ENCODE data around the gene USP32. TPM values are rescaled to one million over a fixed set of nuclear protein-coding genes. Genes with fewer than 3 reads are reported as not detected.
"Not testable (repeated sequence)": the region's sequence is repeated elsewhere in the genome, so short reads cannot be mapped to it uniquely, and the experiment has no call there.

The USP32 gene
- total RNA-seq, 1 donor from 2014 or later = 22.8 TPM

- Histone ChIP-seq H3K4me3 (no peak overlapping the region), H3K4me1 (no peaks in the 10 kb centered on the region), H3K27ac (replicated peaks) (no peak overlapping the region), H3K9me3 (replicated peaks) (no peaks in the 10 kb centered on the region), H3K36me3 (peaks cover 19% of the 10 kb centered on the region), H3K27me3 (ENCODE audit: low read depth) (no peaks in the 10 kb centered on the region)
- intact Hi-C loops (cut with micrococcal nuclease) = no loop called here
- no peak for DNase-seq
- TF ChIP-seq, protein P1, sequence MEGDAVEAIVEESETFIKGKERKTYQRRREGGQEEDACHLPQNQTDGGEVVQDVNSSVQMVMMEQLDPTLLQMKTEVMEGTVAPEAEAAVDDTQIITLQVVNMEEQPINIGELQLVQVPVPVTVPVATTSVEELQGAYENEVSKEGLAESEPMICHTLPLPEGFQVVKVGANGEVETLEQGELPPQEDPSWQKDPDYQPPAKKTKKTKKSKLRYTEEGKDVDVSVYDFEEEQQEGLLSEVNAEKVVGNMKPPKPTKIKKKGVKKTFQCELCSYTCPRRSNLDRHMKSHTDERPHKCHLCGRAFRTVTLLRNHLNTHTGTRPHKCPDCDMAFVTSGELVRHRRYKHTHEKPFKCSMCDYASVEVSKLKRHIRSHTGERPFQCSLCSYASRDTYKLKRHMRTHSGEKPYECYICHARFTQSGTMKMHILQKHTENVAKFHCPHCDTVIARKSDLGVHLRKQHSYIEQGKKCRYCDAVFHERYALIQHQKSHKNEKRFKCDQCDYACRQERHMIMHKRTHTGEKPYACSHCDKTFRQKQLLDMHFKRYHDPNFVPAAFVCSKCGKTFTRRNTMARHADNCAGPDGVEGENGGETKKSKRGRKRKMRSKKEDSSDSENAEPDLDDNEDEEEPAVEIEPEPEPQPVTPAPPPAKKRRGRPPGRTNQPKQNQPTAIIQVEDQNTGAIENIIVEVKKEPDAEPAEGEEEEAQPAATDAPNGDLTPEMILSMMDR (IDR thresholded peaks at IDR 0.05; ENCODE audit: borderline replicate concordance) = no peak
These were observed 161.6 kb downstream of the USP32 start for GRCh38 chr17:60230358-60230757.

DNA sequence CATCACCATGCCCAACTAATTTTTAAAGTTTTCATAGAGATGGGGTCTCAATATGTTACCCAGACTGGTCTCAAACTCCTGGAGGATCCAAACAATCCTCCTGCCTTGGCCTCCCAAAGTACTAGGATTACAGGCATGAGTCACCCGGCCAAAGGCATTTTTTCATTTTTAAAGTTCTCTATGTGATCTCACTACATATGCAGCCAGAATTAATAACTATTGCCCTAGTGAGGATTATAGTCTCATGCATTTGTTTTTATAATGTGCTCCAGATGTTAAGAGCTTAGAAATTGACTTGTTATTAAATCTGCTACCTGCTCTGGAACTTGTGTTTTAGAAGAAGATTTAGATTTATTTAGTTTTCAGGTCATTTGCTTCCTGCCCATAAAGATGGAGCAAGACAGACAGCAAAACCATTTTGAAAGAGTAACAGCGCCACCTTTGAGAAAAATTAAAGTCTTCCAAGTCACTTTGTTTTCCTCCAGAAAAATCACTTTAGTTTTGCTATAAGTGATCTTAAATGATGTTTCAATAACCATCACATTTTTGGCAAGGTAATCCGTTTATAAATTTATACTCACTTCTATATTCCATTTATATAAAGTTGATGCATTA is 162.6 kb downstream of the USP32 start:
- H3K4me3 ChIP-seq = no peak overlapping the region
- H3K27me3 ChIP-seq (ENCODE audit: low read depth) = no peaks in the 10 kb centered on the region
- H3K27ac ChIP-seq (replicated peaks) = no peak overlapping the region
- H3K36me3 ChIP-seq = peaks cover 23% of the 10 kb centered on the region
- TF ChIP-seq, protein P1 (IDR thresholded peaks at IDR 0.05; ENCODE audit: borderline replicate concordance) = no peak
- no peak for DNase-seq
- H3K9me3 ChIP-seq (replicated peaks) = no peaks in the 10 kb centered on the region
- intact Hi-C loops (cut with micrococcal nuclease) = no loop called here
- H3K4me1 ChIP-seq = no peaks in the 10 kb centered on the region

DNA sequence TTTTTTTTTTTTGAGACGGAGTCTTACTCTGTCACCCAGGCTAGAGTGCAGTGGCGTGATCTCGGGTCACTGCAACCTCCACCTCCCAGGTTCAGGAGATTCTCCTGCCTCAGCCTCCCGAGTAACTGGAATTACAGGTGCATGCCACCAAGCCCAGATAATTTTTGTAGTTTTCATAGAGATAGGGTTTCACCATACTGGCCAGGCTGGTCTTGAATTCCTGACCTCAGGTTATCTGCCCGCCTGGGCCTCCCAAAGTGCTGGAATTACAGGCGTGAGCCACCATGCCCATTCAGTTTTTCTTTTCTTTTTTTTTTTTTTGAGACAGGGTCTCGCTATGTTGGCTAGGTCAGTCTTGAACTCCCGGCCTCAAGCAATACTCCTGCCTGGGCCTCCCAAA is 164.7 kb downstream of the USP32 start:
- intact Hi-C loops (cut with micrococcal nuclease); H3K4me3 ChIP-seq; H3K27me3 ChIP-seq (ENCODE audit: low read depth); H3K27ac ChIP-seq (replicated peaks); H3K9me3 ChIP-seq (replicated peaks); H3K4me1 ChIP-seq; DNase-seq: not testable (repeated sequence)
- peaks cover 43% of the 10 kb centered on the region for H3K36me3 ChIP-seq

DNA sequence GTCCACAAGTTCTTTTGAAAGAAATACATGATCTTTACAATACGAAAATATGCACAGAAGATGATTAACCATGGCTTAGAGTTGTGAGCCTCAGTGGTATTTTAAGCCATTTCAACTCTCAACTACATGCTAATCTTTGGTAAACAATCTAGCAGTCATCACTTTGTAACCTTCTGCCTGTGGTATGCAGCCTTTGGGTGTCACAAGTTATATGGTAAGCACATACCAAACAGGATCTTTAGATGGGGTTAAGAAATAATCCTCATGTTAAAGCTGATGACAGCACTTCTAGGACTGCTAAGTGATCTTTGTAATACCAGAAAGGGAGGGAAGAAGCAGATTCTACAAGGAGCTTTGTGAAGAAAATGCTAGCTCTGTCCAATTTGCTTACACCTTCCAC is 167.9 kb downstream of the USP32 start:
- Histone ChIP-seq H3K36me3 (peaks cover 58% of the 10 kb centered on the region), H3K9me3 (replicated peaks) (no peaks in the 10 kb centered on the region), H3K4me1 (no peaks in the 10 kb centered on the region), H3K27me3 (ENCODE audit: low read depth) (no peaks in the 10 kb centered on the region), H3K4me3 (no peak overlapping the region), H3K27ac (replicated peaks) (no peak overlapping the region)
- TF ChIP-seq, protein P1 (IDR thresholded peaks at IDR 0.05; ENCODE audit: borderline replicate concordance) = no peak
- intact Hi-C loops (cut with micrococcal nuclease) = no loop called here
- DNase-seq = no peak

DNA sequence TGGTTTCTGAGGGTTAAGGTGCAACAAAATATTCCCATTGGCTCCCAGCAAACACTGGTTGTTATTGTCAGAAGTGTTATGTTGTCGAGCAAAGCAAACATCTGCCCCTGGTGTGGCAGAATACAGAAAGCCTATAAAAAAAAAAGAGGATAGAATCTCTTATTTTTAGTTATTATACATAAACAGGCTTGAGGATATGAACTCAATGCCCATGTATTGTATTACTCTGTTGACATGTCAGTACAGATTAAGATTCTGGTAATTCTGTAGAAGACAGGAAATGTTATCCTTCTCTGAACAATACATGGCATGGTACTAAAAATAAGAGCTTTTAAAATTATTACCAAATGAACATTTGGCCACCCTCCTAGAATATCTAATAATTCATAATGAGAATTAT is 168.5 kb downstream of the USP32 start:
- Histone ChIP-seq H3K27ac (replicated peaks) (no peak overlapping the region), H3K27me3 (ENCODE audit: low read depth) (no peaks in the 10 kb centered on the region), H3K36me3 (peaks cover 63% of the 10 kb centered on the region), H3K4me1 (no peaks in the 10 kb centered on the region), H3K9me3 (replicated peaks) (no peaks in the 10 kb centered on the region), H3K4me3 (no peak overlapping the region)
- TF ChIP-seq, protein P1 (IDR thresholded peaks at IDR 0.05; ENCODE audit: borderline replicate concordance) = no peak
- no peak for DNase-seq
- intact Hi-C loops (cut with micrococcal nuclease) = no loop called here

GRCh38 chr17:60218774-60219173 is 173.2 kb downstream of the USP32 start:
- DNase-seq; intact Hi-C loops (cut with micrococcal nuclease); H3K27me3 ChIP-seq (ENCODE audit: low read depth); H3K4me3 ChIP-seq; H3K27ac ChIP-seq (replicated peaks); H3K4me1 ChIP-seq; H3K9me3 ChIP-seq (replicated peaks): not testable (repeated sequence)
- peaks cover 49% of the 10 kb centered on the region for H3K36me3 ChIP-seq

- H3K9me3 ChIP-seq (replicated peaks); DNase-seq; H3K4me1 ChIP-seq; H3K27ac ChIP-seq (replicated peaks); intact Hi-C loops (cut with micrococcal nuclease); H3K4me3 ChIP-seq; H3K27me3 ChIP-seq (ENCODE audit: low read depth): not testable (repeated sequence)
- H3K36me3 ChIP-seq = peaks cover 29% of the 10 kb centered on the region
These were observed 176.0 kb downstream of the USP32 start for GRCh38 chr17:60215895-60216294.

DNA sequence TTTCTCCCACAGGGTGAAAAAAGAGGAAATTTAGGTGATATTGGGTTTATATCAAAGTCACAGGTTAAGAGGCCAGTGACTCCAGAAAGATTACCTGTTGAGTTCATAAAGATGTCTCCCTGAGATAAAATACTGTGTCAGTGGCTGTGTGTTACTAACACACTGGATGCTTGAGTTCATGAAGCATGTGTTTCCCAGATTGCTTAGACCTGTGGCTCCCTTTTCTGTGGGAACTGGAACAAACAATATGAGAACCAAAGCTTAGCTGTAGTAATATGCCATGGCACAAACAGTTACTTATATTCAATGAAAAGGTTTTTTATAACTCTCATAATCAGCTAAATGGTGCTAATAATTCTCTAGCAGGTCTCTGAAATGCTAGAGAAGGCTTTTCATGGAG is 180.7 kb downstream of the USP32 start:
- H3K27ac ChIP-seq (replicated peaks); intact Hi-C loops (cut with micrococcal nuclease); H3K9me3 ChIP-seq (replicated peaks); H3K27me3 ChIP-seq (ENCODE audit: low read depth); H3K4me1 ChIP-seq; H3K4me3 ChIP-seq; DNase-seq: not testable (repeated sequence)
- H3K36me3 ChIP-seq = peaks cover 20% of the 10 kb centered on the region

GRCh38 chr17:60208302-60208701 is 183.6 kb downstream of the USP32 start:
- H3K4me3 ChIP-seq; intact Hi-C loops (cut with micrococcal nuclease); H3K9me3 ChIP-seq (replicated peaks); H3K27me3 ChIP-seq (ENCODE audit: low read depth); H3K4me1 ChIP-seq; H3K27ac ChIP-seq (replicated peaks); DNase-seq: not testable (repeated sequence)
- H3K36me3 ChIP-seq = peaks cover 28% of the 10 kb centered on the region

DNA sequence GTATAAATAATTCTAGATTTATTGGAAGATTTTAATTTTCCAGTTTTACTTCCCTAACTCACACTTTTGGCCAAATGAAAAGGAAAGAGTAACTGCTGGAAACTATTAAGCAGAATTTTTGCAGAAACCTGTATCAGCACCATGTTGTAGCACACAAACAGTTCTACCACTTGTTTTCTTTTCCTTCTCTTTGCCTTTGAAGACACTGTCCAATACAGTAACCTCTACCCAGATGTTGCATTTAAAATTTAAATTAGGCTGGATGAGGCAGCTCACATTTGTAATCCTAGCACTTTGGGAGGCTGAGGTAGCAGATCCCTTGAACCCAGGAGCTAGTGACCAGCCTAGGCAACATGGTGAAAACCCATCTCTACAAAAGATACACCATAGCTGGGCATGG is 186.2 kb downstream of the USP32 start:
- intact Hi-C loops (cut with micrococcal nuclease); H3K27ac ChIP-seq (replicated peaks); H3K4me1 ChIP-seq; DNase-seq; H3K4me3 ChIP-seq; H3K9me3 ChIP-seq (replicated peaks); H3K27me3 ChIP-seq (ENCODE audit: low read depth): not testable (repeated sequence)
- H3K36me3 ChIP-seq = peaks cover 23% of the 10 kb centered on the region

Measured in left ventricle myocardium inferior (tissue), 1 donor.